Epithelial cell of proximal tubule (primary cell): Measurements from ENCODE around the gene R3HDM2. TPM values are rescaled to one million over a fixed set of nuclear protein-coding genes. Genes with fewer than 3 reads are reported as not detected.
A peak's percentile ranks its signal among the peaks of the same experiment; 100 is the strongest.

Experiments used
- DNase-seq: peaks from one replicate; pipeline ENCODE4 v3.0.0-alpha.2; 2011; ENCODE audit warnings: low read depth
- H3K4me3 ChIP-seq: 2 replicates; pipeline ENCODE4 v1.5.1; 2011; ENCODE audit warnings: low read depth, mild to moderate bottlenecking, low read length
- CTCF ChIP-seq: conservative IDR thresholded peaks from 2 replicates; pipeline ENCODE4 v1.5.1; 2012; ENCODE audit warnings: low read depth, mild to moderate bottlenecking, low read length
- total RNA-seq: library from RNA; depleted of rRNA; stranded (reverse); fragments of >200 nt; gene quantifications from 2 replicates; pipeline ENCODE4 v1.2.3, GENCODE V29; 2015

R3HDM2 gene
- total RNA-seq, 1 donor from 2014 or later = 12.5 TPM

DNA sequence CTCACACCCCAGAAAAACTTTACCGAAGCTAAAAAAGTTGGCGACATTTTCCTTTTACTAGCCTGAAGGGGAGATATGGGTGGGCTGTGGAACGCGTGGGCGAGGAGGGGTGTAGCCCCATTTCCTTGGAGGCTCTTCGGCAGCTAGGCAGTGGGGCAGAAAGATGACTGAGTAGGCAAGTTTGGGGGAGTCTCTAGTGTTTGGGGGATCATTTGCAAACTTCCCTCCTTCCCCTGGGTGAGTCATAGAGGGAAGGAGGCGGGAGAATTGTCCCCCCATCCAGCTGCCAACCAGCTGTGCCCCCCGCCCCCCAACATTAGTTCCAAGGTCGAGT lies 31.0 kb upstream of the R3HDM2 start:
- no peak for TF ChIP-seq CTCF
- peak overlapping the region; percentile 75 for H3K4me3 ChIP-seq
- DNase-seq = no peak

GRCh38 chr12:57461276-57461916 lies 30.6 kb upstream of the R3HDM2 start:
- no peak for TF ChIP-seq CTCF
- peak overlapping the region; percentile 75 for H3K4me3 ChIP-seq
- DNase-seq = no peak

DNA sequence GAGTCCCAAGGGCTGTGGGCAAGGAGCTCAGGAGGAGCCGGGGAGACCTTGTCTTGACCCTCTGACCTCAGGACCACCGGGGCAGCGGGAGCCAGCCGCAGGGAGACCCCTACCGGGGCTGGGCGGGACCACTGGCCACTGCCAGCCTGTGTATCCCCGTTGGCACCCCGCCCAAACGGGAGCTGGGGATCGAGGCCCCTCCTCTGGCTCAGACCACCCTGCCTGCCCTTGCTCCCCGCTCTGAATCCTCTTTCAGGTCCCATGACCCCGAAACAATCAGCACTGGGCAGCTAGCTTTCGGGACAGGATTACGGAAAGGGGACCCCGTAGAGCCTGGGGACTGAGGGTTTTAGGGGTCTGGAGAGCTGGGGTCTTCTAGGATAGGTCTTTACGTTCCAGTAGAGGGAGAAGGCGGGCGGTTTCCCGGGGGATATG lies 30.0 kb upstream of the R3HDM2 start:
- no peak for TF ChIP-seq CTCF
- DNase-seq = no peak
- peak overlapping the region; percentile 75 for H3K4me3 ChIP-seq

DNA sequence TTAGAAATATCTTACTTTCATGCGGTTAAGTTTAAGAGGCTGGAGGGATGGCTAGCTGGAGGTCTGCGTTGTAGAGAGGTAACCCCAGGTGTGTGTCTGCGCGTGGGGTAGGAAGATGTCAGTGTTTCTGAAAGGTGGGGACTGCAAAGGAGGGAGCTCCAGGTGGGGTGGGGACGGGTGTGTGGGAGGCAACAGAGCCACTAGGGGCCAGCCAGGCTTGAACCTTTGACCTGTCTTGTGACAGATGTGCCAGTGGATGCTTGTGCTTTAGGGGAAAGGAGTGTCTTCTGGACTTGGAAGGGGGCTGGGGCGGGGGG lies 29.6 kb upstream of the R3HDM2 start:
- no peak for DNase-seq
- peak overlapping the region; percentile 60 for H3K4me3 ChIP-seq
- TF ChIP-seq CTCF = no peak

DNA sequence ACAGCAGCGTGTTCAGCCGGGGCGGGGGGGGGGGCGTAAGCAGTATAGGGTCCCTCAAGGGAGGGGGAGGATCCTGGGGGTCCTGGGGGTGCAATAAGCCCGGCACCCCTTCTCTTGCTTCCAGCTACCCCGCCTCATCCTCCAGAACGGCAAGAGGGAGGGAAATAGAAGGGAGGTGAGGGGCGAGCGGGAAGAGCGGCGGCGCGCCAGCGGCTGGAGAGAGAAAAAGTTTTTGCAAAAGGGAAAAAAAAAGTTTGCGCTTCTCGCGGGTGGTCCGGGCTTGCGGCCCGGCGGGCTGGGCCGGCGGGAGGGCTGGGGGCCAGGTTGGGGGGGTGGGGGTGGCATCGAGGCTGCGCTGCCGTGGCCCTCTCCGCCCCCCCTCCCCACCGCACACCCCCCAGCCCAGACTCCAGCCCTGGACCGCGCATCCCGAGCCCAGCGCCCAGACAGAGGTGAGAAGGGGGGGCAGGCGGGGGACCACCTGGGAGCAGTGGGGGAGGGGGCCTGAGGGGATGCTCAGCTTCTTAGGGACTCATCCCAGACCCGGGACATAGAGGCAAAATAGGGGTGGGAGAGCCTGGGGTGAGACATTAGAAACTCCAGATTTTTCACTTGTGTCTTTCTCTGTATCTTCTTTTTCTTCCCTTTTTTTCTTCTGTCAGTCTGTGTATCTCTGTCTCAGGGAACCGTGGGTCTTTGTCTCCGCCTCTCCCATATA lies 29.1 kb upstream of the R3HDM2 start, which contains the start of gene GLI1:
Gene GLI1 (plus strand): TSS at position 36 of the 718 bp plus-strand sequence. CDS start 3,907 bp downstream, outside the sequence.
- DNase-seq = no peak
- TF ChIP-seq CTCF = no peak
- H3K4me3 ChIP-seq = peak within 1 kb of the TSS; percentile 60

DNA sequence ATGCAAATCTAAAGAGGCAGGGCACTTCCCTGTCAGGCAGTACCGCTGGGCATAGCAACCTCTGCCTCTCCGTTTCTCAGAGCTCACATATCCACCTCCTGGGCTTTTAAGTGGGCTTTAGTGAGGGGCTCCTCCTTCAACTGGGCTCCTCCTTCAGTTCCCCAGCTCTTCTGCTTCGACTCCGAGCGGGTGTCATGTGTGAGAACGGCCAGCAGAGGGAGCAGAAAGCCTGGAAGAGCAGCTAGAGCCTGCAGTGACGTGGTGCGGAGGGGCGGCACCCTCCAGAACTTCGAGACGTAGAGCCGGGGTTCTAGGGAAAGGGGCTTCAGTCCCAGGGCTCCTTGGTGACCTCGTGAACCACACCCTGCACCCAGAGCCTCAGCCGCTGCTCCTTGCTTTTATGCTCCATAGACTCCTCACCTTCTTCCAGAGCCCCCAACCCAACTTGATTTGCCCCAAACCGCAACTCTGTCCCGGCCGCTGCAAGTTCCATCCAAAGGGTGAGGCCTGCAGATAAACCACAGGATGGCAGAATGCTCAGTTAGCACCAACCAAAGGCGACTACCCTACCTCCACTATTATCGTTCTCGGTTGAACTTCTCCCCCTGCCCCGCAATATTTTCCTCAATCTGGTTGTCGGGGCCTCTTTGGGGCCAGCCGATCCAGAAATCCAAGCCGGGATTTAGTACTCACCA lies 28.4 kb upstream of the R3HDM2 start:
- peak; percentile 59 for DNase-seq
- peak; percentile 81 for TF ChIP-seq CTCF
- peak overlapping the region; percentile 60 for H3K4me3 ChIP-seq
